Measurements from ENCODE around the gene QKI. TPM values are rescaled to one million over a fixed set of nuclear protein-coding genes. Genes with fewer than 3 reads are reported as not detected.

Gene QKI
- total RNA-seq, 1 donor from 2014 or later: 204 TPM

DNA sequence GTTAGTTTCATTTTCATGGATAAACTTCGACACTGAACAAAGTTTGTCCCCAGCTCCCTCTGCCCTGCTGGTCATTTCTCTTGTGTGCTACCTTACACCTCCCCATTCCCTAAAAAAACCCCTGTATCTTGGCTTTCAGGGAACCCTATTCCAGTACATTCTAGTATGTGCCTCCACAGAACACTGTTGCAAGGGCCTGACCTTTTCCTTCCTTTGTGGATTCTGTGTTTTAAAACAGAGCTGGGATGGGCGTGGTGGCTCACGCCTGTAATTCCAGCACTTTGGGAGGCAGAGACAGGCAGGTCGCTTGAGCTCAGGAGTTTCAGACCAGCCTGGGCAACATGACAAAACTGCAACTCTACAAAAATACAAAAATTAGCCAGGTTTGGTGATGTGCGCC lies 20.6 kb upstream of the QKI start:
- DNase-seq (ENCODE audit: low read depth): no peak
- Histone ChIP-seq H3K27ac (ENCODE audit: low read depth, low read length) (no peak overlapping the region), H3K36me3 (ENCODE audit: insufficient read depth, low read length) (no peaks in the 10 kb centered on the region), H2AFZ (ENCODE audit: low read depth, low read length) (no peak overlapping the region), H4K20me1 (ENCODE audit: insufficient read depth, low read length) (no peaks in the 10 kb centered on the region), H3K4me2 (ENCODE audit: low read length) (no peak overlapping the region), H3K27me3 (ENCODE audit: insufficient read depth, low read length) (no peaks in the 10 kb centered on the region), H3K4me3 (ENCODE audit: insufficient read depth, low read depth, low read length) (no peak overlapping the region), H3K9ac (ENCODE audit: low read length) (no peak overlapping the region), H3K79me2 (ENCODE audit: insufficient read depth, low read length) (no peaks in the 10 kb centered on the region), H3K4me1 (ENCODE audit: insufficient read depth, low read length) (peaks cover 29% of the 10 kb centered on the region), H3K9me3 (ENCODE audit: insufficient read depth, low read depth, low read length) (no peaks in the 10 kb centered on the region)
- Mint-ChIP-seq H3K4me3 (ENCODE audit: unreplicated experiment) (no peak overlapping the region), H3K9me3 (ENCODE audit: unreplicated experiment) (no peaks in the 10 kb centered on the region), H3K4me1 (ENCODE audit: low read depth, unreplicated experiment) (peaks cover 28% of the 10 kb centered on the region), H3K36me3 (ENCODE audit: low read depth, unreplicated experiment) (no peaks in the 10 kb centered on the region), H3K27ac (ENCODE audit: unreplicated experiment) (no peak overlapping the region), H3K27me3 (ENCODE audit: low read depth, unreplicated experiment) (no peaks in the 10 kb centered on the region)
- TF ChIP-seq, protein P1, sequence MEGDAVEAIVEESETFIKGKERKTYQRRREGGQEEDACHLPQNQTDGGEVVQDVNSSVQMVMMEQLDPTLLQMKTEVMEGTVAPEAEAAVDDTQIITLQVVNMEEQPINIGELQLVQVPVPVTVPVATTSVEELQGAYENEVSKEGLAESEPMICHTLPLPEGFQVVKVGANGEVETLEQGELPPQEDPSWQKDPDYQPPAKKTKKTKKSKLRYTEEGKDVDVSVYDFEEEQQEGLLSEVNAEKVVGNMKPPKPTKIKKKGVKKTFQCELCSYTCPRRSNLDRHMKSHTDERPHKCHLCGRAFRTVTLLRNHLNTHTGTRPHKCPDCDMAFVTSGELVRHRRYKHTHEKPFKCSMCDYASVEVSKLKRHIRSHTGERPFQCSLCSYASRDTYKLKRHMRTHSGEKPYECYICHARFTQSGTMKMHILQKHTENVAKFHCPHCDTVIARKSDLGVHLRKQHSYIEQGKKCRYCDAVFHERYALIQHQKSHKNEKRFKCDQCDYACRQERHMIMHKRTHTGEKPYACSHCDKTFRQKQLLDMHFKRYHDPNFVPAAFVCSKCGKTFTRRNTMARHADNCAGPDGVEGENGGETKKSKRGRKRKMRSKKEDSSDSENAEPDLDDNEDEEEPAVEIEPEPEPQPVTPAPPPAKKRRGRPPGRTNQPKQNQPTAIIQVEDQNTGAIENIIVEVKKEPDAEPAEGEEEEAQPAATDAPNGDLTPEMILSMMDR (IDR thresholded peaks at IDR 0.05; ENCODE audit: insufficient read depth, low read depth, low read length): no peak
- TF ChIP-seq EZH2 (IDR thresholded peaks at IDR 0.05; ENCODE audit: insufficient read depth, low read length): no peak
- no peak for FAIRE-seq

DNA sequence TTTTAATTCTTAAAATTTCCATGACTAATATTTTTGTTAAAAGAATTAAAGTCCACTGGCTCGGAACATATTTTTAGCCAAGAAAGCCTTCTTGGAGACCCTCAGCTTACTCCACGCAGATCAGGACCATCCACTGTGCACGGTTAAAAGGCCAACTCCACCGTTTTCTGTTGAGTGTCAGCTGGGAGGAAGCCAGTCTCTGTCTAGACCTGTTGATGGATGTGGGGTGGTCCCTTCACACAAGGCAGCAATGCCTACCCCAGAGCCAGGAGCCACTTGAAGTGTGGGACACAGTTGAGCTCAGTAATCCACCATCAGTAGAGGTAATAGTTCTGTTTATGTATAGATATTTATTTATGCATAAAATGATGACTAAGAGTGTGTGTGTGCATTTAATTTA lies 19.9 kb upstream of the QKI start:
- H3K4me1 ChIP-seq (ENCODE audit: insufficient read depth, low read length): peaks cover 29% of the 10 kb centered on the region
- H3K36me3 Mint-ChIP-seq (ENCODE audit: low read depth, unreplicated experiment): no peaks in the 10 kb centered on the region
- H3K9me3 ChIP-seq (ENCODE audit: insufficient read depth, low read depth, low read length): no peaks in the 10 kb centered on the region
- H3K27ac ChIP-seq (ENCODE audit: low read depth, low read length): no peak overlapping the region
- no peaks in the 10 kb centered on the region for H3K27me3 ChIP-seq (ENCODE audit: insufficient read depth, low read length)
- H3K4me3 Mint-ChIP-seq (ENCODE audit: unreplicated experiment): no peak overlapping the region
- no peak overlapping the region for H2AFZ ChIP-seq (ENCODE audit: low read depth, low read length)
- TF ChIP-seq, protein P1 (IDR thresholded peaks at IDR 0.05; ENCODE audit: insufficient read depth, low read depth, low read length): no peak
- TF ChIP-seq EZH2 (IDR thresholded peaks at IDR 0.05; ENCODE audit: insufficient read depth, low read length): no peak
- no peaks in the 10 kb centered on the region for H3K36me3 ChIP-seq (ENCODE audit: insufficient read depth, low read length)
- no peak overlapping the region for H3K27ac Mint-ChIP-seq (ENCODE audit: unreplicated experiment)
- DNase-seq (ENCODE audit: low read depth) (no peak), FAIRE-seq (no peak)
- H3K4me2 ChIP-seq (ENCODE audit: low read length): no peak overlapping the region
- H3K79me2 ChIP-seq (ENCODE audit: insufficient read depth, low read length): no peaks in the 10 kb centered on the region
- H3K9me3 Mint-ChIP-seq (ENCODE audit: unreplicated experiment): peaks cover 1% of the 10 kb centered on the region
- no peak overlapping the region for H3K9ac ChIP-seq (ENCODE audit: low read length)
- H4K20me1 ChIP-seq (ENCODE audit: insufficient read depth, low read length): no peaks in the 10 kb centered on the region
- no peak overlapping the region for H3K4me3 ChIP-seq (ENCODE audit: insufficient read depth, low read depth, low read length)
- H3K4me1 Mint-ChIP-seq (ENCODE audit: low read depth, unreplicated experiment): peaks cover 28% of the 10 kb centered on the region
- H3K27me3 Mint-ChIP-seq (ENCODE audit: low read depth, unreplicated experiment): no peaks in the 10 kb centered on the region

DNA sequence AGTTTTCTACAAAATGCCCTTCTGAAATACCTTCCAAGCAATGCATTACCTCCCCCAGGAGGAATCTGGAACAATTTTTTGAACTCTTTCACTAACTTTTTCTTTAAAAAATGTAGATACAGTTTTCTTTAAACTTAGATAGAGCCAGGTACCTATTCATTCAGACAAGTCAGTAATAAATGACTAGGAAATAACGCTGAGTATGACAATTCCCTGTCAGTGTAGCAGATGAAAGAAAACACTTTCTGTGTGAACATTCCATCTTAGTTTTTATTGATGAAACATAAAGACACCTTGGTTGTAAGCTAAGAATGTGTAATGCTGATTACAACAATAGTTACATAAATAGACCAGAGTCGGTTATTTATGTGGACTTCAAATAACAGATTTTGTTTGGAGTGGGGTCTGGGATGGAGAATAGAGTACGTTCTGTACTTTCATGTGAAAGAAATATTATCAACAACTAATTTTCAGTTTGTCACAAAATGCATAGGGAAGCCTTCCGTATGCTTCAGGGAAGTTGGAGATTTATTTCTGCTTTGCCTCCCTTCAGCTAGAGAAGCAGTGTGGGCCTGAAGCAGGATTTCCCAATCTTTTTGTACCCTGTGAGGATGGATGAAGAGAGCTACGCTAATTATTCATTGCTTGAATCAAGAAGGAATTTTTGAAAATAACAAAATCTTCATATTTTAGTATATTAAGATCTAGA lies 19.2 kb upstream of the QKI start:
- no peak for FAIRE-seq
- no peak overlapping the region for H3K4me3 Mint-ChIP-seq (ENCODE audit: unreplicated experiment)
- peaks cover 29% of the 10 kb centered on the region for H3K4me1 ChIP-seq (ENCODE audit: insufficient read depth, low read length)

More for the DNA sequence above, 19.2 kb upstream of the QKI start:
- DNase-seq (ENCODE audit: low read depth): no peak
- H3K9ac ChIP-seq (ENCODE audit: low read length): no peak overlapping the region
- H3K27ac Mint-ChIP-seq (ENCODE audit: unreplicated experiment): no peak overlapping the region
- H2AFZ ChIP-seq (ENCODE audit: low read depth, low read length): no peak overlapping the region
- peaks cover 28% of the 10 kb centered on the region for H3K4me1 Mint-ChIP-seq (ENCODE audit: low read depth, unreplicated experiment)
- H3K4me3 ChIP-seq (ENCODE audit: insufficient read depth, low read depth, low read length): no peak overlapping the region
- no peaks in the 10 kb centered on the region for H3K27me3 ChIP-seq (ENCODE audit: insufficient read depth, low read length)
- H3K27me3 Mint-ChIP-seq (ENCODE audit: low read depth, unreplicated experiment): peaks cover 2% of the 10 kb centered on the region
- H3K79me2 ChIP-seq (ENCODE audit: insufficient read depth, low read length): no peaks in the 10 kb centered on the region
- H3K36me3 ChIP-seq (ENCODE audit: insufficient read depth, low read length): no peaks in the 10 kb centered on the region
- H3K4me2 ChIP-seq (ENCODE audit: low read length): no peak overlapping the region
- H3K9me3 ChIP-seq (ENCODE audit: insufficient read depth, low read depth, low read length): no peaks in the 10 kb centered on the region
- no peak overlapping the region for H3K27ac ChIP-seq (ENCODE audit: low read depth, low read length)
- TF ChIP-seq, protein P1 (IDR thresholded peaks at IDR 0.05; ENCODE audit: insufficient read depth, low read depth, low read length): no peak
- TF ChIP-seq EZH2 (IDR thresholded peaks at IDR 0.05; ENCODE audit: insufficient read depth, low read length): no peak
- H3K9me3 Mint-ChIP-seq (ENCODE audit: unreplicated experiment): peaks cover 1% of the 10 kb centered on the region
- H3K36me3 Mint-ChIP-seq (ENCODE audit: low read depth, unreplicated experiment): peaks cover under 1% of the 10 kb centered on the region
- no peaks in the 10 kb centered on the region for H4K20me1 ChIP-seq (ENCODE audit: insufficient read depth, low read length)
